ENCODE results near the gene PCLAF. TPM values are rescaled to one million over a fixed set of nuclear protein-coding genes. Genes with fewer than 3 reads are reported as not detected.

The PCLAF gene
- polyA plus RNA-seq, 2 of the 4 experiments (the other 2 are of a cell fraction): 221 to 452 TPM

GRCh38 chr15:64315216-64315615 is 66.0 kb downstream of the PCLAF start (continued):
- no peak for TF ChIP-seq CBX8 (IDR thresholded peaks at IDR 0.05)
- no peak for TF ChIP-seq RNF2 (IDR thresholded peaks at IDR 0.05; ENCODE audit: borderline replicate concordance, low read depth)
- TF ChIP-seq RCOR1 (IDR thresholded peaks at IDR 0.05; ENCODE audit: low read depth, low read length): no peak
- no peak for TF ChIP-seq HEYL (CRISPR knock-in tag; IDR thresholded peaks at IDR 0.05)
- TF ChIP-seq MAFK (IDR thresholded peaks at IDR 0.05; ENCODE audit: partially characterized antibody): no peak
- no peak for TF ChIP-seq CHD4 (IDR thresholded peaks at IDR 0.05; ENCODE audit: borderline replicate concordance)
- TF ChIP-seq CEBPB (IDR thresholded peaks at IDR 0.05): no peak

GRCh38 chr15:64314456-64314855 is 66.8 kb downstream of the PCLAF start:
- CTCF ChIA-PET: interaction anchor here (0.6 to 0.7 kb wide), 2 partner anchors 65 to 617 kb away, joined by 3 to 4 read pairs; no protein-coding TSS in a partner anchor
- Histone ChIP-seq H3K27ac (no peak overlapping the region), H3K4me1 (no peaks in the 10 kb centered on the region), H3K9me3 (no peaks in the 10 kb centered on the region), H3K4me3 (no peak overlapping the region), H3K4me2 (no peak overlapping the region)
- no peak for ATAC-seq
- no peak for DNase-seq (ENCODE audit: low read depth in 1 of 2, low spot score in 1 of 2)
- TF ChIP-seq ZC3H11A (IDR thresholded peaks at IDR 0.05) (no peak), RFX5 (IDR thresholded peaks at IDR 0.05) (no peak), EHMT2 (IDR thresholded peaks at IDR 0.05; ENCODE audit: low read depth) (no peak), MAZ (IDR thresholded peaks at IDR 0.05; ENCODE audit: borderline replicate concordance, low read depth, low read length) (no peak), MAX (IDR thresholded peaks at IDR 0.05) (no peak), ZFP36 (IDR thresholded peaks at IDR 0.05; ENCODE audit: borderline replicate concordance, partially characterized antibody) (no peak), TFCP2L1 (CRISPR knock-in tag; IDR thresholded peaks at IDR 0.05) (no peak), E2F6 (IDR thresholded peaks at IDR 0.05; ENCODE audit: borderline replicate concordance, low read depth) (no peak), RARB (CRISPR knock-in tag; IDR thresholded peaks at IDR 0.05) (no peak), ATOH8 (CRISPR knock-in tag; IDR thresholded peaks at IDR 0.05; ENCODE audit: low read depth) (no peak), NFE2L2 (conservative IDR thresholded peaks at IDR 0.05; ENCODE audit: low read length) (no peak), KDM5A (IDR thresholded peaks at IDR 0.05) (no peak), FOSB (CRISPR knock-in tag; IDR thresholded peaks at IDR 0.05) (no peak), BHLHE40 (IDR thresholded peaks at IDR 0.05; ENCODE audit: low read depth, low read length) (no peak), CBX8 (IDR thresholded peaks at IDR 0.05) (no peak)
- WGBS (ENCODE audit: missing lambda C conversion rate): 91% methylated on average over 3 of the region's 3 CpGs
- no peak for FAIRE-seq
- POLR2A ChIA-PET: no interaction called here

Small RNA genes within 50 kb of the gene (small RNA-seq; reads per million reads assigned to genes)
- gene RF00554: 0 reads per million in 6 experiments

Other genes with a start within 250 kb of the PCLAF start
- 0.22 and 0.41 TPM in 2 replicates for gene SNX22, start 229.7 kb downstream of the PCLAF start, polyA plus RNA-seq (2011; rRNA removed)
- gene SNX22, start 229.7 kb downstream of the PCLAF start, polyA plus RNA-seq (2017; fragmentation: RNase III; extraction: RNeasy Plus Mini Kit Qiagen cat#74134 plus additional on column Dnase treatment): 0.73 to 1.1 TPM (median 0.91 TPM) in 3 replicates
- gene PPIB, start 218.4 kb downstream of the PCLAF start, polyA plus RNA-seq (2011; rRNA removed): 594 and 676 TPM in 2 replicates
- 745 to 807 TPM (median 792 TPM) in 3 replicates for gene PPIB, start 218.4 kb downstream of the PCLAF start, polyA plus RNA-seq (2017; fragmentation: RNase III; extraction: RNeasy Plus Mini Kit Qiagen cat#74134 plus additional on column Dnase treatment)
- gene CSNK1G1, start 25.3 kb downstream of the PCLAF start, polyA plus RNA-seq (2011; rRNA removed): 31.8 and 36.3 TPM in 2 replicates
- 10.4 to 12.5 TPM (median 11.0 TPM) in 3 replicates for gene CSNK1G1, start 25.3 kb downstream of the PCLAF start, polyA plus RNA-seq (2017; fragmentation: RNase III; extraction: RNeasy Plus Mini Kit Qiagen cat#74134 plus additional on column Dnase treatment)
- 30.0 and 34.9 TPM in 2 replicates for gene TRIP4, start 6.4 kb upstream of the PCLAF start, polyA plus RNA-seq (2011; rRNA removed)
- 24.8 to 31.0 TPM (median 27.7 TPM) in 3 replicates for gene TRIP4, start 6.4 kb upstream of the PCLAF start, polyA plus RNA-seq (2017; fragmentation: RNase III; extraction: RNeasy Plus Mini Kit Qiagen cat#74134 plus additional on column Dnase treatment)
- gene ZNF609, start 79.1 kb upstream of the PCLAF start, polyA plus RNA-seq (2011; rRNA removed): 39.9 and 54.4 TPM in 2 replicates
- 18.3 to 19.6 TPM (median 18.5 TPM) in 3 replicates for gene ZNF609, start 79.1 kb upstream of the PCLAF start, polyA plus RNA-seq (2017; fragmentation: RNase III; extraction: RNeasy Plus Mini Kit Qiagen cat#74134 plus additional on column Dnase treatment)

All from A549 (cell line).